HG02588 (cell line): ENCODE measurements around the gene SOWAHB.

Source experiments
- ATAC-seq: cut with Tn5 transposase; IDR thresholded peaks from one replicate; pipeline ENCODE4 v1.9.1; 2021; ENCODE audit warnings: mild to moderate bottlenecking, moderate library complexity; ENCODE audit not compliant: unreplicated experiment

Gene SOWAHB

DNA sequence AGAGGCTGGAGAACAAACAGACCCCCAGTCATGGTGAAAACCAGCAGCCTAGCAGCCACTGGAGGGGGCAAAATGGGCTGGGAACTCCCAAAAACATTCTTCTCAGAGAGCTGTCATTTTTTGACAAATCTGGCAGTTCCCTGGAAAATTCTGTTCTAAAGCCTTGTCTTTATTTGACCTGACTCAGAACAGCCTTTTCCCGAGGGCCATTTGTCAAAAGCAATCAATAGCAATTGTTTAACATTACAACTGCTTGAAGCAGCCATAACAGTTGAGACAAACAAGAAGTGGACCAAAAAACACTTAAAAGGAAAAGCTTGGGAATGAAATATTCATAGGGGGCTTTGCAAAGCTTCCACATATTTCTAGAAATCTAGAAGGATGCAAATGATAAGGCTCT lies 39.6 kb downstream of the SOWAHB start:
- no peak for ATAC-seq

DNA sequence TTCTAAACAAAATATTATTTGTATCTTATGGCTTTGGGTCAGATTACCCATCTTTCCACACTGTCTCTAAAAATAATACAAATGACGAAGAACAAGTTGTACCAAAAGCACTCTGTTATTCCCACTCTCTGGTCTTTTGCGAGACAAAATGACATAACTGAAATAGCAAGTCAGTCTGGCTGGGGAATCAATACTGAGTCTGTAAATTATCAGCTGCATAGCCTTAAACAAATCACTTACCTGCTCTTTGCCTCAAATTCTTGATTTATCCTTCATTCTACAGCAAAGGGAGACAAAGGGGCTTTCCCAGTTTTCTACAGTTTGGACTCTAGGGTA lies 40.9 kb downstream of the SOWAHB start:
- no peak for ATAC-seq

DNA sequence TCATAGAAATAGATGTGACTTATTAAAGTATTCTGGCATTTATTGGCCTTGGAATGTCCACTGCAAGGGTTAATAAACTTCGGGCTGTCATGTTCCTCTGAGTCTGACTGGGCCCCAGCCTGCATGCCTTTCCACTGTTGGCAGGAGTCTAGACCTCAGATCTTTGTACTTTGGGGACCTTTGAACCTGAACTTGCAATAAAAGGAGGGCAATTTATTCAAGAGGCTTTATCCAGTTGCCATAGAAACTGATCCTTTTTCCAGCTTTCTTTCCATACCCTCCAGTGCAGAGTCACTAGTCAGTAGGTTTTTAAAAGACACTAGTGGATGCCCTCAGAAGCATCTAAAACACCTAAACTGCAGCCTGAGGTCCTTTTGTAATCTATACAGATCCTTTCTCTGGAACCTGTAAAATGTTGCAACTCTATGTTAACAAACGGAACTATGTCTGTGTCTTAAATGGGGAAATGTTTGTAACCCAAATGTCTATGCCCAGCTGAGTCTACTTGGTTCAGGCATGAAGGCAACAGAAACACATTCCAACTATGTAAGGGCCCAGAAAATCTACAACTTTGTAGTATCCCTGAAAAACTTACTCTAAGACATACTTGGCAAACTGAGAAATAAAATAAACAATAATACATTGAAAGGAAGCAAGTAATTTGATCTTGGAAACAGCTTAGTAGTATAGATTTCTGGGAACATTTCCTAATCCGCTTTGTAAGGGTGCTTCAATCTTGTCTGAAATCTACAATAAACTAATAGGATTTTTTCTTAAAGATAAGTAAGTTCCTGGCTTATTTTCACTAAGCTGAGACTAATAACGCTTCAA lies 41.5 kb downstream of the SOWAHB start:
- ATAC-seq, result no peak

DNA sequence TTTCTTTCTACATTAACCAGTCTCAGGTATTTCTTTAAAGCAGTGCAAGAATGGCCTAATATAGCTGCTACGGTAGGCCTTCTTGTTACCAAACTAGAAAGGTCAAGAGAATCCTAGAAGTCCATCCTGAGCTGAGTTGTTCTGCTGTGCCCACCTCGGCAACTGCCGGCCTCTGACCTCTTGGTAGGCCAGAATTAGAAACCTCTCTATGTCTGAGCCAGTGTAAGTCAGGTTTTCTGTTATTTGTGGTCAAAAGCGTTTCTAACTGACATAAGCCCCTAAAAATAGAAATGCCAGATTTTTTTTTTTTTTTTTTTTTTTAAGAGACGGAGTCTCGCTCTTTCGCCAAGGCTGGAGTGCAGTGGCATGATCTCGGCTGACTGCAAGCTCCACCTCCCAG lies 43.1 kb downstream of the SOWAHB start:
- no peak for ATAC-seq

DNA sequence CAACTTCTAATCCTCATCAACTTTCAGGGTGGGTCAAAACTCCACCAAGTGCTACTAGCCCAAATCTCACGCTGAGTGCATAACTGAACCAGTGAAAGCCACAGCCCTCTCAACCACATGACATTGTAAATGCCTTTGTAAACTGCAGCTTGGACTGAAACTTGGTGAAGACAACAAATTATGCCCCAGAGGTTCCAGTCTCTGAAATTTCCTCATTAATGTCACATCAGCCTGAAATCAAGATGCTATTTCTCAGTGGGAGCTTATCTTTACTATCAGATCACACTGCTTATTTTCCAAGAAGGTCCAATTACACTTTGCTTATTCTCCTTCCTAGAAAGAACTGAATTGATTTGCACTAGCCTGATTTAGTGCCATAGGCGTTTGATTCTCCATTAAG lies 46.6 kb downstream of the SOWAHB start:
- ATAC-seq, result no peak

DNA sequence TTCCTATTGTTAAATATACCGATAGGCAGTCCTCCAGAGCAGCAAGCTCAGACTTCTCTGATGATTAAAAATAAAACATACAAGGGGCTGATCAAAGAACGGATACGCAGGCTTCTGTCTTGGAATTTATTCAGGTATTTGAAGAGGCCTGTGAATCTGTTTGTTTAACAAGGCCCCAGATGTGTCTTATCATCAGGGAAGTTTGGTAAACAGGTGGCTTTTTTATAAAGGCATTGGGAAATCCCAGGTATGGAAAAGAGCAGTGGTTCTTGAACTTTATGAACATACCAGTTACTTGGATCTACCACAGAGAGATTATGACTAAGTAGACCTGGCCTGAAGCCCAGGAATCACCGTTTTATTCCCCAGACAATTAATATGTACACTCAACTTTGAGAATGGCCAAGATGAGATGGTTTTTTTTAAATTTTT lies 47.9 kb downstream of the SOWAHB start:
- ATAC-seq, result no peak
